ENCODE data around the gene GPC6.

Gene GPC6

DNA sequence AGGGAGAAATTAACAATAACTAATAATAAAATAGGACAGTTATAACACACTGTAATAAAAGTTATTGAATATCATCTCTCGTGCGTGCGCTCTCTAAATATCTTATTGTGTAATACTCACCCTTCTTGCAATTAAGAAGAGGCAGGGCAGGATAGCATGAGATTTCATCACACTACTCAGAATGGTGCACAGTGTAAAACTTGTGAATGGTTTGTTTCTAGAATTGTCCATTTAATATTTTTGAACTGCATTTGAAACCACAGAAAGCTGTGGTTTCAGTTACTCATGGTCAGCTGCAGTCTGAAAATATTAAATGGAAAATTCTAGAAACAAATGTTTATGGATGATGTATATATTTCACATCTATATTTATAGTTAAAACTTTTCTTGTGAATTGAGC lies 1091.8 kb downstream of the GPC6 start:
- Mint-ChIP-seq H3K4me1 (peaks cover 23% of the 10 kb centered on the region), H3K9me3 (peaks cover 2% of the 10 kb centered on the region), H3K36me3 (ENCODE audit: low read depth) (peaks cover 19% of the 10 kb centered on the region), H3K4me3 (no peak overlapping the region), H3K27me3 (ENCODE audit: low read depth) (peaks cover 3% of the 10 kb centered on the region), H3K27ac (no peak overlapping the region)
- TF ChIP-seq, protein P1, sequence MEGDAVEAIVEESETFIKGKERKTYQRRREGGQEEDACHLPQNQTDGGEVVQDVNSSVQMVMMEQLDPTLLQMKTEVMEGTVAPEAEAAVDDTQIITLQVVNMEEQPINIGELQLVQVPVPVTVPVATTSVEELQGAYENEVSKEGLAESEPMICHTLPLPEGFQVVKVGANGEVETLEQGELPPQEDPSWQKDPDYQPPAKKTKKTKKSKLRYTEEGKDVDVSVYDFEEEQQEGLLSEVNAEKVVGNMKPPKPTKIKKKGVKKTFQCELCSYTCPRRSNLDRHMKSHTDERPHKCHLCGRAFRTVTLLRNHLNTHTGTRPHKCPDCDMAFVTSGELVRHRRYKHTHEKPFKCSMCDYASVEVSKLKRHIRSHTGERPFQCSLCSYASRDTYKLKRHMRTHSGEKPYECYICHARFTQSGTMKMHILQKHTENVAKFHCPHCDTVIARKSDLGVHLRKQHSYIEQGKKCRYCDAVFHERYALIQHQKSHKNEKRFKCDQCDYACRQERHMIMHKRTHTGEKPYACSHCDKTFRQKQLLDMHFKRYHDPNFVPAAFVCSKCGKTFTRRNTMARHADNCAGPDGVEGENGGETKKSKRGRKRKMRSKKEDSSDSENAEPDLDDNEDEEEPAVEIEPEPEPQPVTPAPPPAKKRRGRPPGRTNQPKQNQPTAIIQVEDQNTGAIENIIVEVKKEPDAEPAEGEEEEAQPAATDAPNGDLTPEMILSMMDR (IDR thresholded peaks at IDR 0.05; ENCODE audit: unreplicated experiment in 3 of 3): no peak

DNA sequence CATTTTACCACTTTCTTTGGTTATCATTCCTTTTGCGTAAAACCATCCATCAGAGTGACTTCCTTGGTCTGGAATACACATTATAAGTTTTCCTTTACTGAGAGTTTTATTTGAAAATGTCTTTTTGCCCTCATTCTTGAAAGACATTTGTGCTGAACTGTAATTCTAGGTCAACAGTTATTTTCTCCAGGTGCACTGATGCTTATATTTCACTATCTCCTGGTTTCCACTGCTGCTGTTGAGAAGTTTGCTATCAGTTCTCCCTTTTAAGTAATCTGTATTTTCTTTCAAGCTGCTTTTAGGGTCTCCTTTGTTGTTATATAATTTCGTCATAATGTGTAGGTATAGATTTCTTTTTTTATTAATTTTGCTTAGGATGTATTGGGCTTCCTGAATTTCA lies 1092.9 kb downstream of the GPC6 start:
- TF ChIP-seq, protein P1 (IDR thresholded peaks at IDR 0.05; ENCODE audit: unreplicated experiment in 3 of 3): no peak
- peaks cover 2% of the 10 kb centered on the region for H3K9me3 Mint-ChIP-seq
- peaks cover 3% of the 10 kb centered on the region for H3K27me3 Mint-ChIP-seq (ENCODE audit: low read depth)
- H3K36me3 Mint-ChIP-seq (ENCODE audit: low read depth): peaks cover 18% of the 10 kb centered on the region
- peaks cover 21% of the 10 kb centered on the region for H3K4me1 Mint-ChIP-seq
- H3K27ac Mint-ChIP-seq: no peak overlapping the region
- no peak overlapping the region for H3K4me3 Mint-ChIP-seq

DNA sequence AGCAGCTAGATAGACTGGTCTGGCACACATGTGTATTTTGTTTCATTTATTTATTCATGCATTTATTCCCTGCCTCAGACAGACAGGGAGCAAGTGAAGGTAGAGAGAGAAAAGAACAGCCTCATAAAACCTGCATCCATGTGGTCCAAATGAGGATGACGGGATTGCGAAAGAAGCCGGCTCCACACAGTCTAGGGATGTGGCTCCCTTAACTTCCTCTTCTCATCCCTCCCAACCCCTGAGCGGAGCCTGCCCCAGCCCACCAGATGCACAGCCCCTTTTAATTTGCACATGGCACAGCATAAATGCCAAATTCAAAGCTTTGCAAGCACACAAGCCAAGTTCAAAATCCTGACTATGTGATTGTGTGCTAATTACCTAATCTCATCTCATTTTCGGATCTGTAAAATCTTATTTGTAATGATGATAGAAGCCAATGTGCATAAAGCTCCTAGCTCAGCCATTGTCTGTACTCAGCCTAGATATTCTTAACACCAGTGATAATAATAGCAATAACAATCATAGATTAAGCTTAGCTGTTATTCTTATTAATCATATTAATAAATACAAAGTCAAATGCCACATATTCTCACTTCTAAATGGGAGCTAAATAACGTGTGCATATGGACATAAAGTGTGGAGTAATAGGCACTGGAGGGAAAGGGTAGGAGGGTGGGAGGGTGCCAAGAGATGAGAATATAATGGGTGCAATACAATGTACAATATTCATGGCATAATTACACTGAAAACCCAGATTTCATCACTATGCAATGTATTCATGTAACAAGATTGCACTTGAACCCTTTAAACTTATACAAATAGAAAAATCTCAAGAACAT lies 1096.5 kb downstream of the GPC6 start:
- TF ChIP-seq, protein P1 (IDR thresholded peaks at IDR 0.05; ENCODE audit: unreplicated experiment in 3 of 3): no peak
- no peak overlapping the region for H3K27ac Mint-ChIP-seq
- no peak overlapping the region for H3K4me3 Mint-ChIP-seq
- H3K4me1 Mint-ChIP-seq: peaks cover 42% of the 10 kb centered on the region
- H3K9me3 Mint-ChIP-seq: peaks cover 2% of the 10 kb centered on the region
- H3K27me3 Mint-ChIP-seq (ENCODE audit: low read depth): peaks cover 3% of the 10 kb centered on the region
- H3K36me3 Mint-ChIP-seq (ENCODE audit: low read depth): peaks cover 10% of the 10 kb centered on the region

DNA sequence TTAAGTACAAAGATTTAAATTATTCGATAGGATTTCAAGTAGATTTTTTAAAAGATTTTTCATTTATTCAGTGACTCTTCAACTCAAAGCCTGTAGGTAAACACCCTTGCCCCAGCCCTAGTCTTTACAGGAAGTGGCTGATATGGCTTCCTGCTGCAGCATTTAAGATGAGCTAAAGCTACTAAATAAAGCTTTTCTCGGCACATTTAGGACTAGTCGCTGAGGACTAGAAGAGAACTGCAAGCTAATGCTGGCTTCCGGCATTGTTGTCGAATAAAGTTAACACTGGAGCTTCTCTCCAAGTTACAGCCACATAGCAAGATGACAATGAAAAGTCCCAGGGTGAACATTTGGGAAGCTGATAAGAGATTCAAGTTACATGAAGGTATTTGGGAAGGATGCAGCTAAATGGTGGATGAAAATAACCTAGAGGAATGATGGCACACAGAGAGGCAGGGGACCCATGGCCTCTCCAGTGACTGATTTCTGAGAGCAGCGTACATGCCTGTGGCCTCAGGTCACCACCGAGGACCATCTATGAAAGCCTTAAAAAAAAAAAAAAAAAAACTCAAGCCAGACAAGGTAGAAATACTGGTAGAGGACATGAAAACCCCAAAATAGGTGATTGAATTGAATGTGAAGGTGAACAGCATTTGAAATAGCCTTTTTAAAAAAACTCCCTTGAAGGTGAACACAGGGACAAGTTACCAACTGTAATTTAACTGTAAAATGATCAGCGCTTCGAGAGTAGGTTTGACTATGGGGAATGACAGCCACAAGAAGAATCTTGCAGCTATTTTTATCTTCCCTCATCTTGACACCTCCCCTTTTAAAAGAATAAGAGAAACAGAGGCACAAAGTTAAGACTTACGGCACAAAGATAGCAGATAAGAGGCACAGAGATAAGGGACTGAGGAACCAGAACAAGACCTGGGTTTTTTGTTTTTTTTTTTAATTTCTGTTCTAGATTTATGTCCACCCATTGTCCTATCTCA lies 1097.5 kb downstream of the GPC6 start:
- Mint-ChIP-seq H3K4me3 (no peak overlapping the region), H3K4me1 (peaks cover 46% of the 10 kb centered on the region), H3K36me3 (ENCODE audit: low read depth) (peaks cover 10% of the 10 kb centered on the region), H3K27ac (peak overlapping the region; percentile 45 to 86 (median 68)), H3K9me3 (peaks cover 2% of the 10 kb centered on the region), H3K27me3 (ENCODE audit: low read depth) (peaks cover 3% of the 10 kb centered on the region)
- TF ChIP-seq, protein P1 (IDR thresholded peaks at IDR 0.05; ENCODE audit: unreplicated experiment in 3 of 3): no peak

DNA sequence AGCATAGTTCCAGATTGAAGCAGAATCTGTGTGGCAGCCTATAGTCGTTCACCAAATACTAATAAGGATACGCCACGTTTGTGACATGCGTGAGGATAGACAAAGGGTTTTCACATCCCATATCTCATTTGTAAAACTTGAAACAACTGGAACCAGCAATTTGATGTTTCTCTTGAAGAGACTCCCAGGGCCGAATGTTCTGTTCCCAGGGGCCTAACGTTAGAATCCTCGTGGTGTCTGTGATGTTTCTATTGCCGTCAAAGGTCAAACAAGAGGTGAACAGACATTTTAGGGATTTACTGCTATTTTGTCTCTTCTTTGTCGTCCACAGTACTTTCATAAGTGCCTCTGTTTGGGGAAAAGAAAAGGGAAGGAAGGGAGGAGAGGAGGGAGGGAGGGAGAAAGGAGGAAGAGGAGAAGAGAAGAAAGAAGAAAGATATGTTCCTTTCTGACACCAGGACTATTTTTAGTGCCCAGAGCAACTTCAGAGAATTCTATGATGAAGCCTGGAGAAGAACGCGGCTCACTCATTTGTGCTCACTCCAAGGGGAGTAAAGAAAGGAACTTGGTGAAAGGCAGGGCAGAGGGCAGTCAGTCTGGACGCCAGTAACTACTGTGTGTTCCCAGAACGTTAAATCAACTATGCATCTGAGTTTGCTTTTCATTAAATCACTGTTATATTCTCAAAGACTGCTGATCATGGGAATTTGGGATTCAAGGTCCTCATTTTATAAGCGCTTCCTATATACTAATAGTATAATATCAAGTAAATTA lies 1098.3 kb downstream of the GPC6 start:
- Mint-ChIP-seq H3K27ac (peak overlapping the region; percentile 45 to 86 (median 68)), H3K9me3 (peaks cover 2% of the 10 kb centered on the region), H3K27me3 (ENCODE audit: low read depth) (peaks cover 3% of the 10 kb centered on the region), H3K36me3 (ENCODE audit: low read depth) (peaks cover 15% of the 10 kb centered on the region), H3K4me1 (peaks cover 55% of the 10 kb centered on the region), H3K4me3 (no peak overlapping the region)
- TF ChIP-seq, protein P1 (IDR thresholded peaks at IDR 0.05; ENCODE audit: unreplicated experiment in 3 of 3): no peak
